ENCODE data around the gene RSPO1. TPM values are rescaled to one million over a fixed set of nuclear protein-coding genes. Genes with fewer than 3 reads are reported as not detected.
"Not testable (repeated sequence)": the region's sequence is repeated elsewhere in the genome, so short reads cannot be mapped to it uniquely, and the experiment has no call there.

Gene RSPO1
- total RNA-seq, 2 experiments from 2014 or later, result not detected

- intact Hi-C loops (cut with micrococcal nuclease), result no loop called here
- no peaks in the 10 kb centered on the region for H3K27me3 Mint-ChIP-seq
- POLR2A ChIA-PET, result interaction anchor here (0.9 to 1.4 kb wide), 6 partner anchors 11 to 121 kb away, joined by 3 to 6 read pairs (median 3); no protein-coding TSS in a partner anchor
- H3K9me3 Mint-ChIP-seq, result no peaks in the 10 kb centered on the region
- CTCF ChIA-PET, result interaction anchor here (0.7 to 14.7 kb wide), 5 partner anchors 80 to 225 kb away, joined by 3 to 272 read pairs (median 3); a partner anchor contains a TSS
- H3K4me3 Mint-ChIP-seq, result peak within 1 kb of the TSS; percentile 97
- ATAC-seq (peak; percentile 98), DNase-seq (peak; percentile 98)
- H3K36me3 Mint-ChIP-seq (ENCODE audit: low read depth), result peaks cover 30% of the 10 kb centered on the region
- TF ChIP-seq, protein P1, sequence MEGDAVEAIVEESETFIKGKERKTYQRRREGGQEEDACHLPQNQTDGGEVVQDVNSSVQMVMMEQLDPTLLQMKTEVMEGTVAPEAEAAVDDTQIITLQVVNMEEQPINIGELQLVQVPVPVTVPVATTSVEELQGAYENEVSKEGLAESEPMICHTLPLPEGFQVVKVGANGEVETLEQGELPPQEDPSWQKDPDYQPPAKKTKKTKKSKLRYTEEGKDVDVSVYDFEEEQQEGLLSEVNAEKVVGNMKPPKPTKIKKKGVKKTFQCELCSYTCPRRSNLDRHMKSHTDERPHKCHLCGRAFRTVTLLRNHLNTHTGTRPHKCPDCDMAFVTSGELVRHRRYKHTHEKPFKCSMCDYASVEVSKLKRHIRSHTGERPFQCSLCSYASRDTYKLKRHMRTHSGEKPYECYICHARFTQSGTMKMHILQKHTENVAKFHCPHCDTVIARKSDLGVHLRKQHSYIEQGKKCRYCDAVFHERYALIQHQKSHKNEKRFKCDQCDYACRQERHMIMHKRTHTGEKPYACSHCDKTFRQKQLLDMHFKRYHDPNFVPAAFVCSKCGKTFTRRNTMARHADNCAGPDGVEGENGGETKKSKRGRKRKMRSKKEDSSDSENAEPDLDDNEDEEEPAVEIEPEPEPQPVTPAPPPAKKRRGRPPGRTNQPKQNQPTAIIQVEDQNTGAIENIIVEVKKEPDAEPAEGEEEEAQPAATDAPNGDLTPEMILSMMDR (IDR thresholded peaks at IDR 0.05), result no peak
- peaks cover 23% of the 10 kb centered on the region for H3K4me1 Mint-ChIP-seq (ENCODE audit: low read depth)
- H3K27ac Mint-ChIP-seq, result peak within 1 kb of the TSS; percentile 95
Observed at GRCh38 chr1:37595440-37596181, 39.1 kb downstream of the RSPO1 start, which contains the start of gene GNL2. TSS of gene GNL2 (minus strand) at chr1:37595937. CDS start at chr1:37595822, 115 bp downstream.

DNA sequence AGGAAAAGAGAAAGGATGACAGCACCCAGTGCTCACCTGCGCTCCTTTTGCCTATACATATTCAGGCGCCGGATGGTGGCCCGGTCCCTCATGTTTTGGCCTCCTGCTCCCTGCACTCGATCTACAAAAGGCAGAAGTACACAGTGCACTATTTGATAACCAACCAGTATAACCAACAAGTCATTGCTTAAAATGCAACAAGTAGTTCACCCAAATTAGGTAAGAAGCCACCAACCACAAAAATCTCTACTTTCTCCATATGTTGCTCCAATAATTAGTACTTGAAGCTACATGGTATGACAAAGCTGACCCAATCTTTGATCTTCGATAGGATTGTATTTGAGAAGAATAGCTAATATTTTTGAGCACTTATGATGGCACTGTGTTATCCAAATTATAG, 41.0 kb downstream of the RSPO1 start:
- CTCF ChIA-PET, result interaction anchor here (1.0 to 1.6 kb wide), 3 partner anchors 10 to 107 kb away, joined by 3 to 6 read pairs (median 4); no protein-coding TSS in a partner anchor
- Mint-ChIP-seq H3K36me3 (ENCODE audit: low read depth) (peaks cover 41% of the 10 kb centered on the region), H3K27ac (peak overlapping the region; percentile 33), H3K27me3 (no peaks in the 10 kb centered on the region), H3K9me3 (no peaks in the 10 kb centered on the region), H3K4me3 (peak overlapping the region; percentile 97), H3K4me1 (ENCODE audit: low read depth) (peaks cover 28% of the 10 kb centered on the region)
- POLR2A ChIA-PET, result interaction anchor here (1.1 to 1.4 kb wide), 2 partner anchors 14 to 26 kb away, joined by 3 to 4 read pairs; no protein-coding TSS in a partner anchor
- no peak for DNase-seq
- intact Hi-C loops (cut with micrococcal nuclease), result no loop called here
- ATAC-seq, result no peak
- TF ChIP-seq, protein P1 (IDR thresholded peaks at IDR 0.05), result no peak

DNA sequence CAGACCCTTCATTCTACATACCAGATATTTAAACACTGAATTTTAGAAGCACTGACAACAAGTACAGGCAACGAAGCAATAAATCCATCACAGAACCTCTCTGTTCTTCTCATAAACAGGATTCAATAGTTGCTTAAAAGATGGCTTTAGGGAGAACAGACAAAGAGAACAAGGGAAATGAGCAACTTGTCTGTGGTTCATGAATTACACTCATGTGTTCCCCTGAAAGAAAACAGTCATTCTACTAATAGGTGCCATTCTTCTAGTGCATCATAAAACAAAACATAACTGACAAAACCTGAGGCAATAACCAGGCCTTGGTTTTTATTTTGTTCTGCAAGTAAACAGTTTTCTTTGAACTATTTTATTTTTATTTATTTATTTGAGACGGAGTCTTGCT, 45.8 kb downstream of the RSPO1 start:
- POLR2A ChIA-PET, result no interaction called here
- intact Hi-C loops (cut with micrococcal nuclease), result no loop called here
- Mint-ChIP-seq H3K27ac (no peak overlapping the region), H3K4me3 (no peak overlapping the region), H3K4me1 (ENCODE audit: low read depth) (peaks cover 27% of the 10 kb centered on the region), H3K9me3 (no peaks in the 10 kb centered on the region), H3K27me3 (no peaks in the 10 kb centered on the region), H3K36me3 (ENCODE audit: low read depth) (peaks cover 55% of the 10 kb centered on the region)
- TF ChIP-seq, protein P1 (IDR thresholded peaks at IDR 0.05), result no peak
- DNase-seq (no peak), ATAC-seq (no peak)
- CTCF ChIA-PET, result interaction anchor here (0.9 to 2.2 kb wide), 3 partner anchors 10 to 135 kb away, joined by 3 to 7 read pairs (median 4); no protein-coding TSS in a partner anchor

GRCh38 chr1:37584544-37584943, 50.1 kb downstream of the RSPO1 start:
- H3K27me3 Mint-ChIP-seq; intact Hi-C loops (cut with micrococcal nuclease); ATAC-seq; DNase-seq; H3K27ac Mint-ChIP-seq; POLR2A ChIA-PET; H3K4me3 Mint-ChIP-seq; H3K9me3 Mint-ChIP-seq: not testable (repeated sequence)
- peaks cover 55% of the 10 kb centered on the region for H3K36me3 Mint-ChIP-seq (ENCODE audit: low read depth)
- peaks cover 11% of the 10 kb centered on the region for H3K4me1 Mint-ChIP-seq (ENCODE audit: low read depth)
- CTCF ChIA-PET, result interaction anchor here (0.9 to 1.5 kb wide), 3 partner anchors 17 to 97 kb away, joined by 3 to 6 read pairs (median 3); no protein-coding TSS in a partner anchor

DNA sequence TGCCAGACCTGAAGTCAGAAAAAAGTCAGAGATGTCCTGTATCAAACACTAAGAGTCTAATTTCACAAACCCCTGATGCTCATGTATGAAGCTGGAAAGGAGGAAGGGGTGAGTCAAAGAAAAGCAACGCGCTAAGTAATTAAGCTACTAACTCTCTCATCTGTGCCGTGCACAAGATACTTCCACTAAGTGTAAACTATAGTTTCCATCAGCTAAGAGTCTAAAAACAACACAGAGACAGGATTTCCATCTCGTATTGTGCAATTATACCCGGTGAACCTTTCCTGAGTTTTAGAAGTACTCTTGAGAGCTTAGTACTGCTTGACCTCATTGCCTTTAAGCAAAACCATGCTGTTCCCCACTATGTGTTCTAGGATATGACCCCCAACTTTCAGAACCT, 59.0 kb downstream of the RSPO1 start:
- no peak overlapping the region for H3K4me3 Mint-ChIP-seq
- H3K27ac Mint-ChIP-seq, result peak overlapping the region; percentile 80
- no peak for ATAC-seq
- intact Hi-C loops (cut with micrococcal nuclease), result no loop called here
- ChIA-PET POLR2A (interaction anchor here (1.4 to 1.5 kb wide), 2 partner anchors 10 to 100 kb away, joined by 4 to 5 read pairs; no protein-coding TSS in a partner anchor), CTCF (interaction anchor here (0.8 to 2.0 kb wide), 3 partner anchors 96 to 285 kb away, joined by 3 to 4 read pairs (median 4); no protein-coding TSS in a partner anchor)
- no peak for DNase-seq
- H3K4me1 Mint-ChIP-seq (ENCODE audit: low read depth), result peaks cover 56% of the 10 kb centered on the region
- TF ChIP-seq, protein P1 (IDR thresholded peaks at IDR 0.05), result no peak
- no peaks in the 10 kb centered on the region for H3K27me3 Mint-ChIP-seq
- H3K9me3 Mint-ChIP-seq, result no peaks in the 10 kb centered on the region
- H3K36me3 Mint-ChIP-seq (ENCODE audit: low read depth), result peaks cover 68% of the 10 kb centered on the region
